Stimulated activated CD4-positive, alpha-beta T cell treated with anti-CD3 and anti-CD28 coated beads, Interleukin-1b, Interleukin-23, amount 100 ng/mL, for 4 hours (primary cell): ENCODE data around the gene UNC13D.
"Not testable (repeated sequence)": the region's sequence is repeated elsewhere in the genome, so short reads cannot be mapped to it uniquely, and the experiment has no call there.

Experiments used
- DNase-seq, 2 donors: peaks; one replicate each; pipeline ENCODE4 v3.0.0-alpha.2; 2020; ENCODE audit warnings: low read depth in 2 of 2

UNC13D gene

DNA sequence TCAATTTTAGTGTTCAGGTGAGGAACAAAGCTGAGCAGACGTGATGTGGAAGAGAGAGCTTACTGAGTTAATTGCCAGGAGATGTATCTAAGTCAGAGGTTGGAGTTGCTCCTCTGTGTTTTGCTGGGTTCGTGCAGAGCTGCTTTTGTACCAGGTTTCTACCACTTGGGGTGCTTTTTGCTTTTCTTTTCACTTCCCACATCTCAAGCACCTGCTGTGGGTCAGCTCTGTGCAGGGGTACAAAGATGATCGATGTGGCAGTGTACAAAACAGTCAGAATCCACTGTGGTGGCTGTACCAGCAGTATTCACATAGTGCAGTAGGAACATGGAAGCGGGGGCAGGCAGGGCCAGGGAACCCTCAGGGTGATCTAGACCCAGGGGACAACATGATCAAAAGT, 44.8 kb downstream of the UNC13D start:
- DNase-seq, result no peak

DNA sequence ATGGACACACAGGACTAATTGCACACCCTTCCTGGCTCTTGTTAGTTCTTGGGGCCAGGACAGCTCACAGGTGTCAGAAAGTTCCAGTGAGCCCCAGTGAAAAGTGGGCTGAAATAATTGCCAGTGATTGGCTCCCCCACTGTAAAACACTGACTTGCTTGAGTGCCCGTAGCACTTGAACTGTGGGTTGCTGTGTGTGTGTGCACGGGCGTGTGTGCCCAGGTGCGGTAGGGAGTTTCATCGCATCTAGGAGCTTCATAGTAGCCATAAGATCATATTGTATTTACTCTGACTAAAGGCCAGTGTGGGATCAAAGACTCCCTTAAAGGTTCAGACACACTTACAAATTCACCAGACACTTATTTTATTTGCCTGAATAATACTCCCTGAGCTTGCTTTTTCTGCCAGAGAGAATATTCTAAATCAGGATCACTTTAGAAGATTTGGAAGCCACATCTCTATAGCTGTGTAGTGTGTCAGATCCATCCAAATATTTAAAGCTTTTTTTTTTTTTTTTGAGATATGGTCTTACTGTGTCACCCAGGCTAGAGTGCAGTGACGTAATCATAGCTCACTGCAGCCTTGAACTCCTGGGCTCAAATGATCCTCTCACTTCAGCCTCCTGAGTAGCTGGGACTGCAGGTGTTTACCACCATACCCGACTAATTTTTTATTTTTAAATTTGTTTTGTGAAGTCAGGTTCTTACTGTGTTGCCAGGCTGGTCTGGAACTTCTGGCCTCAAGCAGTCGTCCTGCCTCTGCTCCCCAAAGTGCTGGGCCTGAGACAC, 48.2 kb downstream of the UNC13D start:
- DNase-seq, result no peak

DNA sequence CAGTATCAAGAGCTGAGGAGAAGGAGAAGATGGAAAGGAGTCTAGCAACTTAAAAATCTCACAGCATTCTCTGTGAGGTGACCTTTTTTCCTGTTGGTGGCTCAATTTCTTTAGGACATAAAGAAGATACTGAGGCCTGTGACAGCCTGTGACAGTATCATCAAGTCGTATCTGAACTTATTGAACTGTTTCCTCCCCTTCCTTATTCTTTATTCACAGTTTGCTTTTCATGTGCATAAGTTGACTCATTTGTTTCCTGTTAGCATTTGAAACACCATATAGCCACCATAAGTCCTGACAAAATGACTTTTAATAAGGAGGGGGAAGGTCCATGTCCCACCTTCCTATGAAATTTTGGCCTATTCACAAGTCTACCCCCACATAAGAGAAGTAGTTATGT, 50.7 kb downstream of the UNC13D start:
- DNase-seq, result no peak

DNA sequence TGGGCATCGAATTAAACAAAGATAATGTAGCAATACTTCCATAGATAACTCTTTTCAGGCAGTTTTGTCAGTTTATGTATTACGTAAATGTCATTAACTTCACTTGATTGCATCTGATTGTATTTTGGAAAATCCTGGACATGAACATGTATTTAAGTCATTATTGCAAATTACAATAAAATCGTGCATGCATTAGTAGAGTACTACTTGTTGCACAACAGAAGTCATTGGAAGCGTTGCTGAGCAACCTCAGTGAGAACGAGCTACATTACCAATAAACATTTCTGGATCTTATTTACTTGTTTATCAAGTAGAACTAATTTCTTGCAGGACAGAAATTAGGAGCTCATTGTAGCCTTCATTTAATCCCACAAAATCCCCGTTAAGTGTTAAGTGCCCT, 53.0 kb downstream of the UNC13D start:
- no peak for DNase-seq

DNA sequence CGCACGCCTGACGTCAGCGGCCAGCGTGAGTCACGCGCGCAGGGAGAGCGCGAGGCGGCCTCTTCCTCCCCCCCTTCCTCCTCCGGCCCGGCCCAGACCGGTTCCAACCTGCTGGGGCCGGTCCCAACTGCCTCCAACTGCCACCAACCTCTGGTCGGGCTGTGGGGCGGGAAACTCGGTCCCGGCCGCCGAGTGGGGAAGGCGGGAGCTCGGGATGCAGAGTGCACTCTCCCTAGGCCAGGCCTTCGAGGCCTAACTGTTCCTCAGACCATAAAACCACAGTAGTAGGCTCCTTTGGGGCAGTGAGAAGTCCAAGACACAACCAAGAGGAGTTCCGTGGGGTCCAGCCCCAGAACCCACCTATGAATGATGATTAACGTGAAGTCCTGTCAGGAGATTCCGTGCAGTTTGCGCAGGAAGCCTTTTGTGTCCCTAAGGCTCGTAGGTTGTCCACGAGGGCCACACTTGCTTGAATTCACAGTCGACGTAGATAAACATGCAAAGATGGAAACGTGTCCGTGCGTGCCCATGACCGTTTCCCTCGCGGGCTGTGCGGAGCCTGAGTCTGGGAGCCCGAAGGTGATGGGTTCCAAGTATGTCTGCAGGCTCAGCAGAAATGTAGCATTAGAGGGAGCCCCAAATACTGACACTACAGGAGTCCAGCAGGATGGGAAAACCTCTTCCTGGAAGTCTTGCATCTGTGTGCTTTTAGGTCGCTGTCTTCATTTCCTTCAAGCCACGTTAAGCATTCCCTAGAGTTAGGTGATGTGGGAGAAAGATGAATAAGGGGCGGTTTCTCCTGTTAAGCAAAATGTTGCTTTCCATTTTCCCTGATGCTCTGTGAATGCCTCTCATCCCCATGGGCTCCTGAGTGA, 59.0 kb downstream of the UNC13D start:
- DNase-seq, result peak; percentile 79 to 81

DNA sequence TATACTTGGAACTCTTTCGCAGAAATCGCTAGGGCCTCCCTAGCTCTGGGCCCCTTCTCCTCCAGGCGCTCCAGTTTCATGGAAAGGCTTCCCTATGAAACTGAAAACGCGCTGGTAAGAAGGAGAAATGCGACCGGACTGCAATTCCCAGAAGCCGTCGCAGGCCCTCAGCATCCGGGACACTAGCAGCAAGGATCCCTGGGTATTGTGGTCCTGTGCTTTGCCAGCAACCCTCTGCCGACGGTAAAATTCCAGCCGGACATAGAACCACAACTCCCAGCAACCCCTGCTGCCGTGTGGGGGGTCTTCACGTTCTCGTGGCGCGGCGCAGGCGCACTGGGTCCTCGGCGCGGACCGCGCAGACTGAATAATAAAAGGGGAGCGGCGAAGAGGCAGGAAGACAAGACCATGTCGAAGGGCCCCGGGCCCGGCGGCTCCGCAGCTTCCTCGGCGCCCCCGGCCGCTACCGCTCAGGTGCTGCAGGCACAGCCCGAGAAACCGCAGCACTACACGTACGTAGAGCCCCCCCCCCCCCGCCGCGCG, 59.7 kb downstream of the UNC13D start, which contains the start of gene UNK:
UNK (plus strand) TSS at position 334 of the 543 bp plus-strand sequence; CDS start at position 409, 75 bp downstream.
- peak; percentile 82 to 93 for DNase-seq

DNA sequence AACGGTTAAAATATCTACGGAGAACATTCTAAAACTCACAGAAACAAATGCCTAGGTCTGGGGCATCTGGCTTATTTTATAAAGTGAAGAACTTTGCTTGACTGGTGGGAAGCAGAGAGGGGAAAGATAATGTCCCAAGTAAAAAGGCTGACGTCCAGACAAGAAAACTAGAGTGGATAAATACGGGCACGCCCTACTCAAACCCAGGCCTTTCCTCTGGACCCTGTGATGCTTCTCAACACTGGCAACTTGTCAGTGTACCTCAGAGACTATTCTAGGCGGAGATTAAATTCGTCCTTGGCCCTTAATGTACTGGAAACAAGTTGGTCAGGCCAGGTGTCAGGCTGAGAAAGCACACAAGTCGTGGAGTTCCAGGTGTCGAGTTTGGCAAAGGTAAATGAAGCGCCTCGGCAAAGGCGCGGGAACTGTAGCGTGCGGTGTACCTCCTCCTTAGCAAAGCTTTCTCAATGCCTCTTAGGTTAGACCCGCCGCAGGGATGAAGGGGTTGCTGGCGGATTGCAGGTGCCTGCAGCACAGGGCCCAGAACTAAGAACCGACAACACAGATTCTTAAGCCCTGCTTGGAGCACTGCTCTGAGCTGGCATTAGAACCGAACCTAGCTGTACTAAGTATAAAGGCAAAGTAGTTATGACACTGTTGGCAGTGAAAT, 60.3 kb downstream of the UNC13D start:
- DNase-seq, result no peak

DNA sequence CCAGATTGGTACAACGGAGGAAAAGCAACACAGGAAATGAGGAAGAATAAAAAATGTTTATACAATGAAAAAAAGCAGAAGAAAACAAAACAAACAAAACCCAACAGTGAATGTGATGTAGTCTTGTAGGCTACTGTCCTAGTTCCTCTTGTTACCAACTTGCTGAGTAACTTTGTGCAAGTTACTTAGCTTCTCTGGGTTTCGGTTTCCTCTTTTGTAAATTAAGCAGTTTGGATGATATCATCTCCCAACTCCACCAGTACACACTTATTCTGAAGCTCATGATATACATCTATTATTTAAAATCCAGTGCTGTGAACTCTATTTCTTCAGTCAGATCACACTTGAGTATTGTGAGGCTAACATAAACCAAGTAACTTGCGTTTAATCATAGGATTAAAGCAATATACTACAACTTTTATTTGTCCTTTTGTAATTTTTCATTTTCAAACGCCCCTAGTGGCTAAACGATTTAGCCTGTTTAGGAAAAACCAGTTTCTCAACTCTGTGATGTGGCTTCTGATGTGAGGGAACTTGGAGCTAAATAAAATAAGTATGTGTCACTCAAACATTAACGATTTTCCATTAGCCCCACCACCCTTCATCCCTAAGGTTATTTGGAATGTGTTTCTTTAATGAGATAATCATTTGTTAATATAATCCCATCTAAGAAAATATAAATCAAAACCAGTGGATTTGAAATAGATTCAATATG, 61.0 kb downstream of the UNC13D start:
- DNase-seq, result no peak

DNA sequence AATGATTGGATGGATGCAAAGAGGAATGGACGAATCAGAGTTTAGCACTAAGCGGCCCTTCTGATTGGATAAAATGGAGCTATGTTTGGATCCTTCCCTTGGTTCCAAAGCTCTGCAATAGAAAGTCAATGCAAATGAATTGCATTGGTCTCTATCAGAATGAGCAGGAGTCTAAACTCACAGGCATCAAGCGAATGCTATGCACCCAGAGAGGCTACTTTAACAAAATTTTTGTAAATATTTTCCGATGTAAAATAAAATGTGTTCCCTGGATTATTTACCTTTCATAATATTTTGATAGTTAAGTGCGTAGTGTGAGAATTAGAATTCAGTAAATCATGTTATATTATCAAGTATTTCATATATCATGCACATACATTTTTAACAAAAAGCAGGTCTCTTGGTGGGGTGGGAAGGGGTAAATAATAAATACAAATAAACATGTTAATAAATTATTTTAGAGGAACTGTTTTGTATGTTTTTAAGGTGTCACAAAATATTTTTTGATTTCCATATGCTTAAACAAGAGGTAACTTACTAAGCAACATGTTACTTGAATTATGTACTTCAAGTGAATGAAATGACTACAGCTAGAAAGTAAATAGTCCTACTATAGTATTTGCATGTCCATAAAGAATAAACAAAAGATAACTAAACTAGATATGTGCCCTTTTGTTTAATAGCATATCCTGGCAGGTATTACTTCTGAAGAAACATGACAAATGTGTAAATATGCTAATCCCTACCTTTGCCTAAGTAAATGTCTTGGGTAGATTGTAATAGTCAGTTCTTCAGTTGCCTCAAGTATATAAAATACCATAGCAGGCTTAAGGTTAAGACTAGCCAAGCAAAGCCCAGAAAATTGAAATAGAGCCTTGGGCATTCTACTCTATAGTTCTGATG, 64.0 kb downstream of the UNC13D start:
- DNase-seq, result no peak

DNA sequence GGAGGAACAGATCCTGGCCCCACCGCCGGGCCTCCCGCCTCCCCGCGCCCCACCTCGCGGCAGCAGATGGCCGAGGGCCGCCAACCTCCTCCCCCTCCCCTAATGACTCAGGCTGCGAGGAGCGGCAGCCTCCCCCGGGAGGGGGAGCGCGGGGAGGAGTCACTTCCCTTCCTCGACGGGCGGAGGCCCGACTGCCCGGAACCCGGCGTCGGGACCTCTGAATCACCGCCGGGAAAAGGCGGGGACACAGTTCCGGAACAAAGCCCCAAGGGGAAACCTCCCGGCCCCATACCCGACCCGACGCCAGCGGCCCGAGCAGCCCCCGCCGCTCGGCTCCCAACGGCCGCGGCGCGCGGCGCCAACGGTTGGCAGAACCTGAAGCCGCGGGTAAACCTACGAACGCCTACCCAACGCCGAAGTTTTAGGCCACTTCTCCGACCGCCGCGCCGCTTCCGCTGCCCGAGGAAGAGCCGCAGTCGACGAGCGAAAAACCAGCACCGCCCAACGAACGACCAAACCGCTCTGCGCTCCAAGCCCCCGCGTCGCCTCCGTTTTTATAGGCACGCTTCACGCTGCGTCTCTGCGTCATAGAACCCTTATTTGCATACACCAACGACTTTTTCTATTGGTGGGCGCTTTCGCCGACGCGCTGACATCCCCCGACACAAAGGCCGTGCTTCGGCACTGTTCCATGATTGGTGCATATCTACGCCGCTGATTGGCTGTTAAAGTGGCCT, 64.8 kb downstream of the UNC13D start:
- peak; percentile 88 to 95 for DNase-seq

DNA sequence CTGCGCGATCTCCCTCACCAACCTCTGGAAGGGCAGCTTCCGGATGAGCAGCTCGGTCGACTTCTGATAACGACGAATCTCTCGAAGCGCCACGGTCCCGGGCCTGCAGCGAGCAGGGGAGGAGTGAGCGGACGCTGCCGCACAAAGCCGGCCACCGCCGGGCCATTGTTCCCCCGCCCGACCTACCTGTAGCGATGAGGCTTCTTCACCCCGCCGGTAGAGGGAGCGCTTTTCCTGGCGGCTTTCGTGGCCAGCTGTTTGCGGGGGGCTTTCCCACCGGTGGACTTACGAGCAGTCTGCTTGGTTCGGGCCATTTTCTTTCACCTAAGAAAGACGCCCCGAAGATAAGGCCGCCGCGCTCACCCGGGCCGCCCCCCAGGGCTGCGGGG, 65.3 kb downstream of the UNC13D start:
- DNase-seq, result no peak

DNA sequence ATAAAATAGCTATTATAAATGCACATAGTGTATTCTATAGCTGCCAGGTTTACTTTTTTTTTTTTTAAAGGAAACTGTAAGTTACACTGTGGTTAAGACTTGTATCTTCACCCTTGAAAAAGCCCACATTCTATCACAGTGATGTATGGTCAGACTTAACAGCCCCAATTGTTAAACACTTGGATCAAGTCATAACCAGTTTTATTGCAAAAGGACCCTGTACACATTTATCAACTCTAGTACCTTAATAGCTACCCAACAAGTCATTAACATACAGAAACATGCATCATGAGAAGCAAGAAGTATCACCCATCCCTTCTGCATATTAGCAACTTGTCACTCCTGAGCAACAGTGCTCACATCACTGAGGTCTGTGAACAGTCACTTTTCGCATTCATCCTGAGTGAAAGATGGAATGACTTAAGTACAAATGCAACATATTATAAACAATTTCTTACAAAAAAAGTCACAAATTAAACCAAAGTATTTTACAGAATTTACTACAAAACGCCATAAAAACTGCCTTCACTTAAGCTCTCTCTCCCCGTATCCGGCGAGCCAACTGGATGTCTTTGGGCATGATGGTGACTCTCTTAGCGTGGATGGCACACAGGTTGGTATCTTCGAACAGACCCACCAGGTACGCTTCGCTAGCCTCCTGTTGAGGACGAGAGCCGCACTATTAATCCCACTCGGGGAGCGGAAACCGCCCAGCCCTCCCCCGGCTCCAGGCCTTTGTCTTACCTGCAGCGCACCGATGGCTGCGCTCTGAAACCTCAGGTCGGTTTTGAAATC, 65.9 kb downstream of the UNC13D start:
- not testable (repeated sequence) for DNase-seq

DNA sequence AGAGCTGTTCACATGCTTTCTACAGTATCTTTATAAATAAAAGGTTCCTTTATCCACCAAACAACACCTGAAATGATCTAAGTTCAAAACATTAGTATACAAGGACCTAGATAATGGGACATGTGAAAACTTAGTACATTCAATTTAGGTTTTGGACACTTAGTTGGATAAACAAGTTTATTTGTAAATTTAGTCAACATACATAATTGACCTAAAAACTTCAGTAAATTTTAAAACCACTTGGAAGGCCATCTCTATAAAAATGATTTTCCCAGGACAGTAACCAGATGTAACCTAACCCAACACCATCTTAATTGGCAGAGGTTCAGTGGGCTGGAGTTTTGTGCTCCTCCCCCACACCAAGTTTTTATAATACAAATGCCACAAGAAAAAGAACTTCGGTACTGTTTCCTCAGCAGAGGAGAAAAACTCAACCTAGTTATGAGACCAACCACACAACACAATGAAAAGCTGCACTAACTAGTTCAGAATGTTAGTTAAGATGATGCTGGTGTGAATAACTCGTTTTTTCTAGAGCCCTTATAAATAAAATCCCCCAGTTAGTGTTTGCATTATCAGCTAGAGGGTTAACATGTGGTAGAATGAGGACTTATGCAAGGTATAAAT, 66.8 kb downstream of the UNC13D start:
- no peak for DNase-seq
